Natural killer cell (primary cell): ENCODE measurements around the gene EBF3. TPM values are rescaled to one million over a fixed set of nuclear protein-coding genes. Genes with fewer than 3 reads are reported as not detected.

Experiments used
- ATAC-seq, 3 donors: fragments of 150-1000 bp in 2 of 3; fragments of 200-7000 bp in 1 of 3; cut with Tn5 transposase; 1 replicate in 1 of 3; 2 replicates in 2 of 3; pipeline ENCODE4 v1.10.0; 2021; ENCODE audit warnings: mild to moderate bottlenecking in 2 of 3, moderate library complexity in 2 of 3
- DNase-seq, 2 donors: peaks; one replicate each; pipeline versions ENCODE4 v3.0.0 to v3.0.0-alpha.2; 2013 to 2021; ENCODE audit warnings: mixed read lengths in 1 of 2
- H3K27ac ChIP-seq: one replicate; pipeline ENCODE4 v1.5.1; 2013; ENCODE audit warnings: mild to moderate bottlenecking, low read length
- H3K27me3 ChIP-seq: one replicate; pipeline ENCODE4 v1.6.1; 2013; ENCODE audit warnings: low read length; ENCODE audit not compliant: control insufficient read depth, insufficient read depth
- H3K36me3 ChIP-seq: one replicate; pipeline ENCODE4 v1.6.1; 2013; ENCODE audit warnings: low read length; ENCODE audit not compliant: control insufficient read depth, insufficient read depth
- H3K4me1 ChIP-seq: one replicate; pipeline ENCODE4 v1.6.1; 2013; ENCODE audit warnings: low read length; ENCODE audit not compliant: control insufficient read depth, insufficient read depth
- H3K4me3 ChIP-seq: one replicate; pipeline ENCODE4 v1.5.1; 2013; ENCODE audit warnings: low read length
- H3K9me3 ChIP-seq: one replicate; pipeline ENCODE4 v1.6.1; 2013; ENCODE audit warnings: low read length; ENCODE audit not compliant: control insufficient read depth, insufficient read depth
- H3K27ac Mint-ChIP-seq, 2 donors: one replicate each; pipeline ENCODE4 v1.8.0; 2022; ENCODE audit warnings: mild to moderate bottlenecking in 2 of 2, mixed read lengths in 2 of 2, moderate library complexity in 1 of 2
- H3K27me3 Mint-ChIP-seq, 2 donors: one replicate each; pipeline ENCODE4 v1.8.0; 2022; ENCODE audit warnings: low read depth in 2 of 2, mixed read lengths in 2 of 2
- H3K36me3 Mint-ChIP-seq: one replicate; pipeline ENCODE4 v1.8.0; 2022; ENCODE audit warnings: mixed read lengths
- H3K4me1 Mint-ChIP-seq, 2 donors: one replicate each; pipeline ENCODE4 v1.8.0; 2022; ENCODE audit warnings: mixed read lengths in 2 of 2
- H3K4me3 Mint-ChIP-seq: one replicate; pipeline ENCODE4 v1.8.0; 2022; ENCODE audit warnings: mild to moderate bottlenecking, moderate library complexity, mixed read lengths
- H3K9me3 Mint-ChIP-seq, 2 donors: one replicate each; pipeline ENCODE4 v1.8.0; 2022; ENCODE audit warnings: mixed read lengths in 2 of 2
- CTCF ChIP-seq: fragments of 200-600 bp; IDR thresholded peaks from one replicate; pipeline ENCODE4 v1.8.0; 2022; ENCODE audit warnings: antibody characterized with exemption
- WGBS: methylation state at CpG from one replicate; pipeline ENCODE4 v1.1.7; 2013; ENCODE audit warnings: missing lambda C conversion rate; ENCODE audit not compliant: insufficient coverage; 5-methylcytosine and 5-hydroxymethylcytosine counted together
- intact Hi-C: fragments of 100-400 bp; cut with micrococcal nuclease; formaldehyde crosslinking; loops from one replicate; pipeline ENCODE4 v1.14.2; 2022
- total RNA-seq, 4 donors: library from RNA; stranded (reverse); fragments of 120-200 nt in 1 of 4; gene quantifications; one replicate each; pipeline versions ENCODE4 v1.2.3 to v1.2.4, GENCODE V29; 2013 to 2022

Gene EBF3
- total RNA-seq, 3 donors from 2014 or later (not counting 1 experiment from before 2014, with no cell fraction given): not detected

DNA sequence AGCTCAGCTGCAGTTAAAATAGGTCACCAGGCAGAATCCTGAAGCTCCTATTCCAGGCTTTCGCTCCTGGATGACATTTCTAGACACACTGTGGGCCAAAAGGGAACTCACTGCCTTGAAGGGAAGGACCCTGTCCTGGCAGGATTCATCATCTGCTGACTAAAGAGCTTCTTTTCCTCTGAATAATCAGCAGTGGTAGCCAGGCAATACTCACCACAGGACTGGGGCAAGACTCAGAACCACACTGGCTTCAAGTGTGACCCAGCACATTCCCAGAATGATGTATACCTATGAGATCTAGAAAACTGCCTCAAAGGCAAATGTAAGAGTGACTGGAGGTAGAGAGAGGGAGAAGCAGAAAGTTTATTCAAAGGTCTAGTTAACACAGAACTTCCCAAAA, 29.5 kb upstream of the EBF3 start:
- Mint-ChIP-seq H3K27me3 (peaks cover 34 to 62% of the 10 kb centered on the region in 2 donors), H3K4me1 (no peaks in the 10 kb centered on the region), H3K36me3 (peaks cover 5% of the 10 kb centered on the region), H3K27ac (no peak overlapping the region), H3K9me3 (peaks cover under 1 to 9% of the 10 kb centered on the region in 2 donors), H3K4me3 (no peak overlapping the region)
- no peak for DNase-seq
- H3K27ac ChIP-seq: no peak overlapping the region
- H3K4me1 ChIP-seq: no peaks in the 10 kb centered on the region
- ATAC-seq: no peak
- peaks cover 12% of the 10 kb centered on the region for H3K27me3 ChIP-seq
- H3K4me3 ChIP-seq: no peak overlapping the region
- H3K36me3 ChIP-seq: no peaks in the 10 kb centered on the region
- 76% methylated on average over 1 of the region's 1 CpG for WGBS
- intact Hi-C loops: no loop called here
- no peaks in the 10 kb centered on the region for H3K9me3 ChIP-seq
- TF ChIP-seq CTCF: no peak

- no peak for ATAC-seq
- no peak overlapping the region for H3K4me3 ChIP-seq
- H3K27me3 Mint-ChIP-seq: peaks cover 31 to 62% of the 10 kb centered on the region in 2 donors
- peaks cover 10% of the 10 kb centered on the region for H3K27me3 ChIP-seq
- no peaks in the 10 kb centered on the region for H3K36me3 ChIP-seq
- intact Hi-C loops: no loop called here
- H3K27ac Mint-ChIP-seq: no peak overlapping the region
- no peaks in the 10 kb centered on the region for H3K4me1 Mint-ChIP-seq
- no peaks in the 10 kb centered on the region for H3K36me3 Mint-ChIP-seq
- no peaks in the 10 kb centered on the region for H3K9me3 ChIP-seq
- H3K27ac ChIP-seq: no peak overlapping the region
- no peak for DNase-seq
- WGBS: 100% methylated on average over 2 of the region's 3 CpGs
- H3K4me3 Mint-ChIP-seq: no peak overlapping the region
- TF ChIP-seq CTCF: no peak
- peaks cover 0 to 5% of the 10 kb centered on the region in 2 donors for H3K9me3 Mint-ChIP-seq
- no peaks in the 10 kb centered on the region for H3K4me1 ChIP-seq
Observed at GRCh38 chr10:129992356-129992755, 28.3 kb upstream of the EBF3 start.

GRCh38 chr10:129982825-129983224, 18.8 kb upstream of the EBF3 start:
- no peak overlapping the region for H3K27ac ChIP-seq
- H3K4me1 ChIP-seq: no peaks in the 10 kb centered on the region
- no peak for DNase-seq
- no peaks in the 10 kb centered on the region for H3K36me3 ChIP-seq
- H3K4me3 ChIP-seq: no peak overlapping the region
- peaks cover 11% of the 10 kb centered on the region for H3K36me3 Mint-ChIP-seq
- peaks cover 26 to 59% of the 10 kb centered on the region in 2 donors for H3K27me3 Mint-ChIP-seq
- no peak overlapping the region for H3K4me3 Mint-ChIP-seq
- H3K27me3 ChIP-seq: no peaks in the 10 kb centered on the region
- peaks cover 14% of the 10 kb centered on the region for H3K9me3 ChIP-seq
- peaks cover 2 to 7% of the 10 kb centered on the region in 2 donors for H3K9me3 Mint-ChIP-seq
- no peaks in the 10 kb centered on the region for H3K4me1 Mint-ChIP-seq
- intact Hi-C loops: no loop called here
- TF ChIP-seq CTCF: no peak
- no peak overlapping the region for H3K27ac Mint-ChIP-seq
- ATAC-seq: no peak

DNA sequence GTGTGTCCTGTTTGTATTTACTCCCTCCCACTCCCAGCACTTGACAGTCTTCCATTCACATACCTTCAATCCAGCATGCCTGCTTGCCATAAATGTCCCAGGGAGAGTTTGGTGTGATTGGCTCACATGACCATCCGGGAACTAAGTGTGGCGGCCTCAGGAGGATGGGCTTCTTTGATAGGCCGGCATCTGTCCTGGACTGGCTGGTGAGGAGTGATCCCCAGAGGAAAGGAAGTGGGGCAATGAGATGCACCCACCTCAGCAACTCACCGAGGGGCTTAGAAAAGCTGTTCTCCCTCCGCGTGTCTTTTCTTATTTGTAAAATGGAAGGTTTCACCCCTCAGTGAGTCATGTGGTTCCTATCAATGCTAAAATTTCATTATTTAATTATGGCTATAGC, 14.9 kb upstream of the EBF3 start:
- no peaks in the 10 kb centered on the region for H3K4me1 ChIP-seq
- Mint-ChIP-seq H3K36me3 (peaks cover 11% of the 10 kb centered on the region), H3K27me3 (peaks cover 39 to 77% of the 10 kb centered on the region in 2 donors), H3K4me3 (no peak overlapping the region), H3K27ac (no peak overlapping the region), H3K9me3 (peaks cover 2 to 7% of the 10 kb centered on the region in 2 donors), H3K4me1 (no peaks in the 10 kb centered on the region)
- H3K4me3 ChIP-seq: no peak overlapping the region
- H3K27ac ChIP-seq: no peak overlapping the region
- intact Hi-C loops: no loop called here
- H3K9me3 ChIP-seq: peaks cover 8% of the 10 kb centered on the region
- no peak for DNase-seq
- WGBS: 95% methylated on average over 4 of the region's 6 CpGs
- TF ChIP-seq CTCF: no peak
- H3K36me3 ChIP-seq: no peaks in the 10 kb centered on the region
- peaks cover 4% of the 10 kb centered on the region for H3K27me3 ChIP-seq
- ATAC-seq: no peak
